ENCODE results near the gene MACROD2. TPM values are rescaled to one million over a fixed set of nuclear protein-coding genes. Genes with fewer than 3 reads are reported as not detected.

The MACROD2 gene
- total RNA-seq, 1 experiment from 2014 or later = 1.6 TPM

GRCh38 chr20:13960525-13960924 is 34.8 kb upstream of the MACROD2 start:
- TF ChIP-seq CTCF (conservative IDR thresholded peaks at IDR 0.05) = no peak
- no peaks in the 10 kb centered on the region for H3K79me1 ChIP-seq (ENCODE audit: insufficient read depth, low read depth, low read length, poor library complexity, severe bottlenecking)
- H3K27me3 ChIP-seq (ENCODE audit: insufficient read depth, low read length) = no peaks in the 10 kb centered on the region
- no peak overlapping the region for H3K56ac ChIP-seq (ENCODE audit: insufficient read length, low read depth, low read length)
- DNase-seq = no peak
- H3K23me2 ChIP-seq (ENCODE audit: insufficient read length, low read depth, low read length, poor library complexity, severe bottlenecking) = no peaks in the 10 kb centered on the region
- Mint-ChIP-seq H3K9me3 (no peaks in the 10 kb centered on the region), H3K4me1 (no peaks in the 10 kb centered on the region), H3K4me3 (no peak overlapping the region), H3K27me3 (ENCODE audit: low read depth) (no peaks in the 10 kb centered on the region), H3K27ac (no peak overlapping the region), H3K36me3 (ENCODE audit: insufficient read depth in 1 of 3, low read depth in 3 of 3) (no peaks in the 10 kb centered on the region)
- H2BK12ac ChIP-seq (ENCODE audit: insufficient read length, low read depth, low read length) = no peak overlapping the region
- H2BK5ac ChIP-seq (ENCODE audit: insufficient read length, low read length) = no peak overlapping the region
- no peak overlapping the region for H2AK5ac ChIP-seq (ENCODE audit: insufficient read length, low read length)
- H4K8ac ChIP-seq (replicated peaks; ENCODE audit: insufficient read length, low read depth, low read length) = no peak overlapping the region
- H3K9ac ChIP-seq (ENCODE audit: extremely low read depth, insufficient read length, low read length) = no peak overlapping the region
- no peak overlapping the region for H2BK20ac ChIP-seq (ENCODE audit: low read depth, low read length, poor library complexity, severe bottlenecking)
- no CpG with 5 or more reads among the region's 3 CpGs for WGBS (ENCODE audit: extremely low coverage, insufficient read length, low lambda C conversion rate)
- H3T11ph ChIP-seq (ENCODE audit: low read length) = no peak overlapping the region
- H3K4ac ChIP-seq (ENCODE audit: low read depth, low read length) = no peak overlapping the region
- no peak overlapping the region for H3K14ac ChIP-seq (ENCODE audit: insufficient read depth, low read length)
- no peak overlapping the region for H4K5ac ChIP-seq (ENCODE audit: insufficient read length, low read depth, low read length)
- no peak overlapping the region for H2AFZ ChIP-seq (ENCODE audit: low read length)
- no peaks in the 10 kb centered on the region for H3K9me3 ChIP-seq (ENCODE audit: control insufficient read depth, low read depth, low read length)
- no peaks in the 10 kb centered on the region for H3K4me1 ChIP-seq (ENCODE audit: insufficient read depth, low read length)
- H2BK120ac ChIP-seq (ENCODE audit: low read depth, low read length, poor library complexity, severe bottlenecking) = no peak overlapping the region
- no peak overlapping the region for H3K27ac ChIP-seq (ENCODE audit: insufficient read length, low read depth, low read length)
- no peak overlapping the region for H3K4me2 ChIP-seq (ENCODE audit: insufficient read depth, insufficient read length, low read length)
- H3K18ac ChIP-seq (ENCODE audit: insufficient read length, low read depth, low read length) = no peak overlapping the region
- no peak overlapping the region for H2BK15ac ChIP-seq (ENCODE audit: low read depth, low read length)
- no peaks in the 10 kb centered on the region for H4K20me1 ChIP-seq (ENCODE audit: control insufficient read depth, insufficient read depth, insufficient read length)
- no peak overlapping the region for H3K23ac ChIP-seq (ENCODE audit: insufficient read length, low read depth, low read length)
- no peak overlapping the region for H4K91ac ChIP-seq (ENCODE audit: insufficient read length, low read depth, low read length)
- no peaks in the 10 kb centered on the region for H3K79me2 ChIP-seq (ENCODE audit: insufficient read depth, low read length)

Measured in H9 (cell line).